ENCODE measurements around the gene SIM2. TPM values are rescaled to one million over a fixed set of nuclear protein-coding genes. Genes with fewer than 3 reads are reported as not detected.

SIM2 gene
- total and polyA plus RNA-seq, 4 experiments from 2014 or later: 0.05 to 0.07 TPM; not detected in 2

GRCh38 chr21:36697060-36697850, 1.7 kb upstream of the SIM2 start:
- Mint-ChIP-seq H3K4me3 (no peak overlapping the region), H3K27ac (no peak overlapping the region), H3K27me3 (peaks cover 39 to 52% of the 10 kb centered on the region in 2 donors), H3K9me3 (peaks cover 0 to 4% (median 0%) of the 10 kb centered on the region in 8 donors), H3K36me3 (no peaks in the 10 kb centered on the region), H3K4me1 (peaks cover 13 to 27% (median 20%) of the 10 kb centered on the region in 4 donors)
- Histone ChIP-seq H3K4me1 (ENCODE audit: insufficient read depth, low read length) (peaks cover 14% of the 10 kb centered on the region), H3K27ac (ENCODE audit: low read depth, low read length) (no peak overlapping the region), H3K4me3 (ENCODE audit: low read length in 2 of 2) (no peak overlapping the region), H3K27me3 (ENCODE audit: insufficient read depth, low read length) (peaks cover 33% of the 10 kb centered on the region), H3K9me3 (ENCODE audit: control insufficient read depth in 1 of 2, low read length in 2 of 2) (no peaks in the 10 kb centered on the region), H3K36me3 (ENCODE audit: insufficient read depth, low read length) (no peaks in the 10 kb centered on the region)
- CTCF ChIA-PET (ENCODE audit: partially characterized antibody): no interaction called here
- POLR2A ChIA-PET (ENCODE audit: partially characterized antibody): no interaction called here
- intact Hi-C loops (cut with micrococcal nuclease): no loop called here
- no peak for DNase-seq

GRCh38 chr21:36697851-36698384, 997 bp upstream of the SIM2 start:
- H3K4me1 Mint-ChIP-seq: peaks cover 11 to 25% (median 17%) of the 10 kb centered on the region in 4 donors
- no peak for DNase-seq
- Histone ChIP-seq H3K36me3 (ENCODE audit: insufficient read depth, low read length) (no peaks in the 10 kb centered on the region), H3K27me3 (ENCODE audit: insufficient read depth, low read length) (peaks cover 34% of the 10 kb centered on the region), H3K9me3 (ENCODE audit: control insufficient read depth in 1 of 2, low read length in 2 of 2) (no peaks in the 10 kb centered on the region), H3K4me1 (ENCODE audit: insufficient read depth, low read length) (peaks cover 14% of the 10 kb centered on the region), H3K27ac (ENCODE audit: low read depth, low read length) (no peak overlapping the region), H3K4me3 (ENCODE audit: low read length in 2 of 2) (no peak overlapping the region)
- H3K4me3 Mint-ChIP-seq: no peak overlapping the region
- H3K27ac Mint-ChIP-seq: no peak overlapping the region
- POLR2A ChIA-PET (ENCODE audit: partially characterized antibody): no interaction called here
- H3K9me3 Mint-ChIP-seq: peaks cover 0 to 4% (median 0%) of the 10 kb centered on the region in 8 donors
- intact Hi-C loops (cut with micrococcal nuclease): no loop called here
- H3K27me3 Mint-ChIP-seq: peaks cover 41 to 54% of the 10 kb centered on the region in 2 donors
- H3K36me3 Mint-ChIP-seq: no peaks in the 10 kb centered on the region
- CTCF ChIA-PET (ENCODE audit: partially characterized antibody): no interaction called here

DNA sequence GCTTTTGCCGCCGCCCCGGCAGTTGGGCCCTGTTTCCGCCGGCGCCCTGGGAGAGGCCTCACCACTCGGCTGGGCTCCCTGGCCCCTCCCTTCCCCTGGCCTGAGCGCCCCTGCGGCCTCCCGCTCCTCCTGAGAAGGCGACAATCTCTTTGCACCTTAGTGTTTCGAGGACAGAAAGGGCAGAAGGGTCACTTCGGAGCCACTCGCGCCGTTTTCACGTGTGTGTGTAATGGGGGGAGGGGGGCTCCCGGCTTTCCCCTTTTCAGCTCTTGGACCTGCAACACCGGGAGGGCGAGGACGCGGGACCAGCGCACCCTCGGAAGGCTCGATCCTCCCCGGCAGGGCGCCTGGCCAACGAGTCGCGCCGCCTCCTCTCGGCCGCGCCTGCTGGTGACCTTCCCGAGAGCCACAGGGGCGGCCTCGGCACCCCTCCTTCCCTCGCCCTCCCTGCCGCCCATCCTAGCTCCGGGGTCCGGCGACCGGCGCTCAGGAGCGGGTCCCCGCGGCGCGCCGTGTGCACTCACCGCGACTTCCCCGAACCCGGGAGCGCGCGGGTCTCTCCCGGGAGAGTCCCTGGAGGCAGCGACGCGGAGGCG, 432 bp upstream of the SIM2 start:
- Mint-ChIP-seq H3K36me3 (no peaks in the 10 kb centered on the region), H3K4me3 (no peak overlapping the region), H3K9me3 (peaks cover 0 to 4% (median 0%) of the 10 kb centered on the region in 8 donors), H3K27me3 (peaks cover 46 to 58% of the 10 kb centered on the region in 2 donors), H3K4me1 (peaks cover 11 to 30% (median 17%) of the 10 kb centered on the region in 4 donors), H3K27ac (no peak overlapping the region)
- intact Hi-C loops (cut with micrococcal nuclease): no loop called here
- ChIA-PET POLR2A (ENCODE audit: partially characterized antibody) (no interaction called here), CTCF (ENCODE audit: partially characterized antibody) (no interaction called here)
- H3K36me3 ChIP-seq (ENCODE audit: insufficient read depth, low read length): no peaks in the 10 kb centered on the region
- no peak overlapping the region for H3K27ac ChIP-seq (ENCODE audit: low read depth, low read length)
- peaks cover 34% of the 10 kb centered on the region for H3K27me3 ChIP-seq (ENCODE audit: insufficient read depth, low read length)
- no peak for DNase-seq
- H3K9me3 ChIP-seq (ENCODE audit: control insufficient read depth in 1 of 2, low read length in 2 of 2): no peaks in the 10 kb centered on the region
- H3K4me3 ChIP-seq (ENCODE audit: low read length in 2 of 2): no peak overlapping the region
- H3K4me1 ChIP-seq (ENCODE audit: insufficient read depth, low read length): peaks cover 14% of the 10 kb centered on the region

- Histone ChIP-seq H3K27ac (ENCODE audit: low read depth, low read length) (no peak overlapping the region), H3K4me3 (ENCODE audit: low read length in 2 of 2) (no peak overlapping the region), H3K36me3 (ENCODE audit: insufficient read depth, low read length) (no peaks in the 10 kb centered on the region), H3K27me3 (ENCODE audit: insufficient read depth, low read length) (peaks cover 32% of the 10 kb centered on the region), H3K4me1 (ENCODE audit: insufficient read depth, low read length) (peaks cover 14% of the 10 kb centered on the region), H3K9me3 (ENCODE audit: control insufficient read depth in 1 of 2, low read length in 2 of 2) (no peaks in the 10 kb centered on the region)
- peaks cover 47 to 56% of the 10 kb centered on the region in 2 donors for H3K27me3 Mint-ChIP-seq
- intact Hi-C loops (cut with micrococcal nuclease): no loop called here
- H3K9me3 Mint-ChIP-seq: no peaks in the 10 kb centered on the region
- ChIA-PET POLR2A (ENCODE audit: partially characterized antibody) (no interaction called here), CTCF (ENCODE audit: partially characterized antibody) (no interaction called here)
- H3K36me3 Mint-ChIP-seq: no peaks in the 10 kb centered on the region
- H3K4me1 Mint-ChIP-seq: peaks cover 9 to 25% (median 12%) of the 10 kb centered on the region in 4 donors
- no peak for DNase-seq
- H3K27ac Mint-ChIP-seq: no peak overlapping the region
- peak overlapping the region in 7 of 8 donors; percentile 45 to 74 (median 61) for H3K4me3 Mint-ChIP-seq
Observed at GRCh38 chr21:36699546-36700294, 805 bp downstream of the SIM2 start.

DNA sequence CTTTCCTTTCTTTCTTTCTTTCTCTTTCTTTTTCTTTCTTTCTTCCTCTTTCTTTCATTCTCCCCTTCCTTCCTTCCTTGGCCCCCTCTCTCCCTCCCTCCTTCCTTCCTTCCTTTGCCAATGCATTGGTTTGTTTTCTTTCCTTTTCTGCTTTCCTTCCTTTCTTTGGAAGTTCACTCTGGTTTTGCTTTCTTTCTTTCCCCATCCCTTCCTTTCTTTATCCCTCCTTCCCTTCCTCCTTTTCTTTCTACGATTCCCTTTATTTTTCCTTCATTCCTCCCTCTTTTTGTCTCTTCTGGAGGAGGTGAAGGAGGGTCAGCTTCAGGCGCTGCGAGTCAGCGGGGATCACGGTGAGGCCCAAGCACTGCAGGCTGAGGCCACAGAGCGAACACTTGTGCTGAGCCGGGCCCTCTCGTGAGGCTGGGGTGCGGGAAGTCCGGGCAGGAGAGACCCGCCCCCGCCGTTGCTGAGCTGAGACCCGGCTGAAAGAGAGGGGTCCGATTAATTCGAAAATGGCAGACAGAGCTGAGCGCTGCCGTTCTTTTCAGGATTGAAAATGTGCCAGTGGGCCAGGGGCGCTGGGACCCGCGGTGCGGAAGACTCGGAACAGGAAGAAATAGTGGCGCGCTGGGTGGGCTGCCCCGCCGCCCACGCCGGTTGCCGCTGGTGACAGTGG, 1.5 kb downstream of the SIM2 start:
- Histone ChIP-seq H3K4me1 (ENCODE audit: insufficient read depth, low read length) (peaks cover 16% of the 10 kb centered on the region), H3K27me3 (ENCODE audit: insufficient read depth, low read length) (peaks cover 25% of the 10 kb centered on the region), H3K27ac (ENCODE audit: low read depth, low read length) (no peak overlapping the region), H3K36me3 (ENCODE audit: insufficient read depth, low read length) (no peaks in the 10 kb centered on the region), H3K9me3 (ENCODE audit: control insufficient read depth in 1 of 2, low read length in 2 of 2) (no peaks in the 10 kb centered on the region), H3K4me3 (ENCODE audit: low read length in 2 of 2) (no peak overlapping the region)
- H3K4me1 Mint-ChIP-seq: peaks cover 8 to 25% (median 15%) of the 10 kb centered on the region in 4 donors
- peaks cover 44 to 54% of the 10 kb centered on the region in 2 donors for H3K27me3 Mint-ChIP-seq
- intact Hi-C loops (cut with micrococcal nuclease): no loop called here
- no peaks in the 10 kb centered on the region for H3K9me3 Mint-ChIP-seq
- peak overlapping the region; percentile 45 to 74 (median 63) for H3K4me3 Mint-ChIP-seq
- no peak overlapping the region for H3K27ac Mint-ChIP-seq
- ChIA-PET CTCF (ENCODE audit: partially characterized antibody) (interaction anchor here (2.4 kb wide), 1 partner anchor 69 kb away, joined by 5 read pairs; no protein-coding TSS in a partner anchor), POLR2A (ENCODE audit: partially characterized antibody) (no interaction called here)
- DNase-seq: no peak
- H3K36me3 Mint-ChIP-seq: no peaks in the 10 kb centered on the region

- H3K4me1 ChIP-seq (ENCODE audit: insufficient read depth, low read length): peaks cover 23% of the 10 kb centered on the region
- H3K36me3 Mint-ChIP-seq: no peaks in the 10 kb centered on the region
- H3K4me3 Mint-ChIP-seq: peak overlapping the region in 5 of 8 donors; percentile 17 to 74 (median 31)
- H3K4me3 ChIP-seq (ENCODE audit: low read length in 2 of 2): no peak overlapping the region
- H3K4me1 Mint-ChIP-seq: peaks cover 10 to 32% (median 21%) of the 10 kb centered on the region in 4 donors
- H3K27me3 Mint-ChIP-seq: peaks cover 44 to 53% of the 10 kb centered on the region in 2 donors
- H3K9me3 ChIP-seq (ENCODE audit: control insufficient read depth in 1 of 2, low read length in 2 of 2): no peaks in the 10 kb centered on the region
- no peaks in the 10 kb centered on the region for H3K9me3 Mint-ChIP-seq
- H3K27ac ChIP-seq (ENCODE audit: low read depth, low read length): no peak overlapping the region
- CTCF ChIA-PET (ENCODE audit: partially characterized antibody): interaction anchor here (2.4 kb wide), 1 partner anchor 70 kb away, joined by 5 read pairs; no protein-coding TSS in a partner anchor
- POLR2A ChIA-PET (ENCODE audit: partially characterized antibody): no interaction called here
- no peak overlapping the region for H3K27ac Mint-ChIP-seq
- intact Hi-C loops (cut with micrococcal nuclease): no loop called here
- H3K27me3 ChIP-seq (ENCODE audit: insufficient read depth, low read length): peaks cover 29% of the 10 kb centered on the region
- H3K36me3 ChIP-seq (ENCODE audit: insufficient read depth, low read length): no peaks in the 10 kb centered on the region
- DNase-seq: no peak
Observed at GRCh38 chr21:36700971-36701755, 2.2 kb downstream of the SIM2 start.

Data from CD4-positive, alpha-beta memory T cell (primary cell).